ENCODE data around the gene ANKS1B.

DNA sequence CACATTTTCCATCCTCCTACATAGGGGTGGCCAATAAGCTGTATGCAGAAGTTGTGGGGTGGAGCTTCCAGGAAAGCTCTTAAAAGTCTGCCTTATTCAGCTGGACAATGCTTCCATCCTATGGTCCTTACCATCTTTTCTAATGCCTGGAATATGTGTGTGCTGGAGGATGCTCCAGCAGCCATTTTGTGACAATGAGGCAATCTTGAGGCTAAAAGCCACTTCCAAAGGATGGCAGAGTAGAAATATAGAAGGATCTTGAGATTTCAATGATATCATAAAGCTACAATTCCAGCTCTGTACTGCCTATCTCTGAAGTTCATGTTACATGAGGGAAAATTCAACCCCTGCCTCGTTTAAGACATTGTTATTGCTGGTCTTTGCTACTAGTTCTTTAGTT is 1244.0 kb downstream of the ANKS1B start:
- TF ChIP-seq POLR2A (IDR thresholded peaks at IDR 0.05; ENCODE audit: low read length) = no peak
- TF ChIP-seq GATA1 (IDR thresholded peaks at IDR 0.05; ENCODE audit: low read depth, low read length) = no peak

All from erythroblast (primary cell).